ENCODE measurements around the gene MMP23B.
A peak's percentile ranks its signal among the peaks of the same experiment; 100 is the strongest.

Gene MMP23B

DNA sequence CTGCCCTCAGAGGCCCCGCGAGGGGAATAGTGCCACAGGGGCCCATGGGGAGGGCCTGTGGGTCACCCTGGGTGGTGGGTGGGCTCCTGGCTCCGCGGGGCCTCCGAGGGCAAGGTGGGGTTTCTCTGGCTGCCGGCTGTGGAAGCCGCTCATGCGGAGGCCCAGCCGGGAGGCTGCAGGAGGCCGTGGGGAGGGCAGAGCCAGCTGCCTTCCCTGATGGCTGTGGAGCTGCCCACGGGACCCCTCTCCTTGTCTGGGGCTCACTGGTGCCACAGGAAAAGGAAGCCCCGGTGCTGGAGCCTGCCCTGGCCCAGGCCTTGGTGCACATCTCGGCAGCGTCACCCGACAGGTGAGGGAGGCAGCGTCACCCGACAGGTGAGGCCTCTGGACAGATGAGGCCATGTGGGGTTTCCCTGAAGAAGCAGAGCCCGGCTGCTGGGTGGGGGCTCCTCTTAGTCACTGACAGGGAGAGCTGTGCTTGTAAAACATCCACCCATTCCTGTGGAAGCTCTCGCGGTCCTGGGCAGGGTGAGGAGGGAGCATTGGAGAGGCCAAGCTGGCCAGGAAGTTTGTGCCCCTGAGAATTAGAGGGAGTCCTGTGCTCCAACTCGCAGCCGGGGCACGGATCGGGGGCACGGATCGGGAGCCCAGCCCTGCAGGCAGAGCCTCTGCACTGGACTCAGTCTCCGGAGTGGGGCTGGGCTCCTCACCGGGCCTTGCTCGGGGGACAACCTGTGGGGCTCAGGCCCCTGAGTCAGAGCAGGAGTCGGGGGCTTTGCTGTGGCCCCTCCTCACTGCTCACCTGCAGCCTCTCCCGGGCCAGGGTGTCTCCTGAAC, 10.6 kb upstream of the MMP23B start:
- H3K4me1 Mint-ChIP-seq = peaks cover 7% of the 10 kb centered on the region
- H3K9me3 Mint-ChIP-seq = no peaks in the 10 kb centered on the region
- H3K36me3 Mint-ChIP-seq (ENCODE audit: low read depth) = no peaks in the 10 kb centered on the region
- TF ChIP-seq, protein P1, sequence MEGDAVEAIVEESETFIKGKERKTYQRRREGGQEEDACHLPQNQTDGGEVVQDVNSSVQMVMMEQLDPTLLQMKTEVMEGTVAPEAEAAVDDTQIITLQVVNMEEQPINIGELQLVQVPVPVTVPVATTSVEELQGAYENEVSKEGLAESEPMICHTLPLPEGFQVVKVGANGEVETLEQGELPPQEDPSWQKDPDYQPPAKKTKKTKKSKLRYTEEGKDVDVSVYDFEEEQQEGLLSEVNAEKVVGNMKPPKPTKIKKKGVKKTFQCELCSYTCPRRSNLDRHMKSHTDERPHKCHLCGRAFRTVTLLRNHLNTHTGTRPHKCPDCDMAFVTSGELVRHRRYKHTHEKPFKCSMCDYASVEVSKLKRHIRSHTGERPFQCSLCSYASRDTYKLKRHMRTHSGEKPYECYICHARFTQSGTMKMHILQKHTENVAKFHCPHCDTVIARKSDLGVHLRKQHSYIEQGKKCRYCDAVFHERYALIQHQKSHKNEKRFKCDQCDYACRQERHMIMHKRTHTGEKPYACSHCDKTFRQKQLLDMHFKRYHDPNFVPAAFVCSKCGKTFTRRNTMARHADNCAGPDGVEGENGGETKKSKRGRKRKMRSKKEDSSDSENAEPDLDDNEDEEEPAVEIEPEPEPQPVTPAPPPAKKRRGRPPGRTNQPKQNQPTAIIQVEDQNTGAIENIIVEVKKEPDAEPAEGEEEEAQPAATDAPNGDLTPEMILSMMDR (IDR thresholded peaks at IDR 0.05; ENCODE audit: unreplicated experiment in 3 of 3) = no peak
- no peak overlapping the region for H3K27ac Mint-ChIP-seq
- H3K4me3 Mint-ChIP-seq = no peak overlapping the region
- no peaks in the 10 kb centered on the region for H3K27me3 Mint-ChIP-seq (ENCODE audit: low read depth)

DNA sequence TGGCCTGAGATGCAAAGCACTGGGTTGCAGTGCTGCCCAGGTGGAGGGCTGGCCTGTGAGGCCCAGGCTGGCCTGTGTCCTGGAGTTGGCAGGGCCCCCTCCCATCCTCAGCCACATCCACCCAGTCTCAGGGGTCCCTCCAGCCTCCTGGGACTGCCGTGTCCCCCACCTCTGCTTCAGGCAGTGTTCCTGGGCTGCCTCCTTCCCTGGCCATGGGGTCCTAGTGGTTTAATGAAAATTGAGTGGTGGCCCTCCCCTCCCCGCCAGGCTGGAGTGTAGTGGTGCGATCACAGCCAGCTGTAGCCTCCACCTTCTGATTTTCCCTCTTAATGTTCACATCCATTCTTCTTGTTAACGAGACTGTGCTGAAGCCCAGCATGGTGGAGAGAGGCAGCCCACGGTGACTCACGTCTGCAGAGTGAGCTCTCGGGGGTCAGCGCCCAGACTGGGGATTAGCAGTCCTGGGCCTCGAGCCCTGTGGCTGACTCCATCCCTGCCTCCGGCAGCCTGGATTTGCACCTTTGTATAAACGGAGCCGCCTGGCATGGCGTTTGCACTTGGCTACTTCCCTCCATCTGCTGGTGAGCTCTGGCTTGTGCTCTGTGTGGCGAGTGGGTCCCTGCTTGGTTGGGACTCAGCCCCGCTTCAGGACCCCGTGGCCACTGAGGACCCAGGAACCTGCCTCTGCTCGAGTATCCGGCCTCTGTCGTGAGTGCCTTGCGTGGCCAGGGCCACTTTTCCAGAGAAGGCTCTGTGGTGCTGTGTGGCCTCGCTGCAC, 9.8 kb upstream of the MMP23B start:
- TF ChIP-seq, protein P1 (IDR thresholded peaks at IDR 0.05; ENCODE audit: unreplicated experiment in 3 of 3) = no peak

DNA sequence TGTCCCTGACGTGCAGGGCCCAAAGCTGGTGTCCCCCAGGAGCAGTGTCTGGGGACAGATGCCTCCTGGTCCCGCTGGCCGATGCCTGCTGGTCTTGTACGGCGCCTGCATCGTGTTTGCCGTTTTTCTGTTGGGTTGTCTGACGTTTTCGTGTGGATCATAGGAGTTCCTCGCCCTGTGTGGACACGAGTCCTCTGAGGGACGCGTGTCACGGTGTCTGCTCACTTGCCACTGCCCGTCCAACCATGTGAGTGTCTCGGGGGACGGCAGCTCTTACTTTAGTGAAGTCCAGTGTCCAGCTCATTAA, 9.2 kb upstream of the MMP23B start:
- Mint-ChIP-seq H3K27me3 (ENCODE audit: low read depth) (no peaks in the 10 kb centered on the region), H3K36me3 (ENCODE audit: low read depth) (no peaks in the 10 kb centered on the region), H3K9me3 (no peaks in the 10 kb centered on the region), H3K4me3 (peak overlapping the region in 2 of 3 experiments; percentile 11 to 63), H3K4me1 (no peaks in the 10 kb centered on the region), H3K27ac (no peak overlapping the region)
- TF ChIP-seq, protein P1 (IDR thresholded peaks at IDR 0.05; ENCODE audit: unreplicated experiment in 3 of 3) = no peak

More for the DNA sequence above, 9.8 kb upstream of the MMP23B start:
- peak overlapping the region in 1 of 3 experiments; percentile 39 for H3K4me3 Mint-ChIP-seq
- no peaks in the 10 kb centered on the region for H3K9me3 Mint-ChIP-seq
- no peak overlapping the region for H3K27ac Mint-ChIP-seq
- H3K27me3 Mint-ChIP-seq (ENCODE audit: low read depth) = no peaks in the 10 kb centered on the region
- no peaks in the 10 kb centered on the region for H3K36me3 Mint-ChIP-seq (ENCODE audit: low read depth)
- H3K4me1 Mint-ChIP-seq = peaks cover 5% of the 10 kb centered on the region

DNA sequence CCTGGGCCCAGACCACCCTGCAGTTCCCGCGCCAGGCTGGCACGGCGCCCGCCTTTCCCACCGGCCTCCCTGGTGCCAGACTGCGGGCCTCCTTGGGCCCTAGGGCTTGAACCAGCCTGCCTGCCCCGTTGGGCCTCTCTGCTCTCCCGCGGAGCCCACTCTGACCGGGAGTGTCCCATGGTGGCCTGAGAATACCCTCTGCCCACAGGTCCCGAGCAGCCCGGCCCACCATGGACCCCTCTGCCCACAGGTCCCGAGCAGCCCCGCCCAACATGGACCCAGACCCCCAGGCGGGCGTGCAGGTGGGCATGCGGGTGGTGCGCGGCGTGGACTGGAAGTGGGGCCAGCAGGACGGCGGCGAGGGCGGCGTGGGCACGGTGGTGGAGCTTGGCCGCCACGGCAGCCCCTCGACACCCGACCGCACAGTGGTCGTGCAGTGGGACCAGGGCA, 8.8 kb upstream of the MMP23B start:
- no peaks in the 10 kb centered on the region for H3K4me1 Mint-ChIP-seq
- no peaks in the 10 kb centered on the region for H3K36me3 Mint-ChIP-seq (ENCODE audit: low read depth)
- H3K4me3 Mint-ChIP-seq = no peak overlapping the region
- no peaks in the 10 kb centered on the region for H3K27me3 Mint-ChIP-seq (ENCODE audit: low read depth)
- no peak overlapping the region for H3K27ac Mint-ChIP-seq
- no peaks in the 10 kb centered on the region for H3K9me3 Mint-ChIP-seq
- TF ChIP-seq, protein P1 (IDR thresholded peaks at IDR 0.05; ENCODE audit: unreplicated experiment in 3 of 3) = no peak

DNA sequence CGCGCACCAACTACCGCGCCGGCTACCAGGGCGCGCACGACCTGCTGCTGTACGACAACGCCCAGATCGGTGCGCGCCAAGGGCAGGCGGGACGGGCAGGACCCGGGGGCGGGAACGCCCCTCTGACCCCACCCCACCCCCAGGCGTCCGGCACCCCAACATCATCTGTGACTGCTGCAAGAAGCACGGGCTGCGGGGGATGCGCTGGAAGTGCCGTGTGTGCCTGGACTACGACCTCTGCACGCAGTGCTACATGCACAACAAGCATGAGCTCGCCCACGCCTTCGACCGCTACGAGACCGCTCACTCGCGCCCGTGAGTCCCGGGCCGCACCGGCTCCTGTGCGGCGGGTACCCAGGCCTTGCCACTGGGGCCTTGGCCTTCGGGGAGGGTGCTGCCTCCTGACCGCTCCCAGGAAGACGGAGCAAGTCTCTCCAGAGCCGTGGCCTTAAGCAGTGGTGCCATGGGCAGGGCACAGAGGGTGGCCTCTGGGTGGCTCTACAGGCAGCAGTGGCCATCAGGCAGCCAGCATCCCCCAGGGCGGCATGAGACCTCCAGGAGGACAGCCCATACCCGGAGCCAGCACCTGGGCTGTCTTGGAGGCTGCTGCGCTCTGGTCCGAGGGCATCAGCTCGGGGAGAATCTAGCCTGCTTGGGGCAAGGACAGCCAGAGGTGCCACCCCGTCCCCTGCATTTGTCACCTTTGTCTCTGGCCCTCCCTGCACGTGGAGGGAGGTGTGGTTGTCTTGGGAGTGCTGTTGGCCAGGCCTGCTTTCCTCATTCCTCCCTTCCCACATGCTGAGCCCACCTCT, 8.1 kb upstream of the MMP23B start:
- no peaks in the 10 kb centered on the region for H3K9me3 Mint-ChIP-seq
- TF ChIP-seq, protein P1 (IDR thresholded peaks at IDR 0.05; ENCODE audit: unreplicated experiment in 3 of 3) = no peak
- H3K4me1 Mint-ChIP-seq = no peaks in the 10 kb centered on the region
- no peak overlapping the region for H3K27ac Mint-ChIP-seq
- no peaks in the 10 kb centered on the region for H3K27me3 Mint-ChIP-seq (ENCODE audit: low read depth)
- no peaks in the 10 kb centered on the region for H3K36me3 Mint-ChIP-seq (ENCODE audit: low read depth)
- H3K4me3 Mint-ChIP-seq = no peak overlapping the region

All from nephron (organoid).